Stimulated activated CD8-positive, alpha-beta memory T cell treated with anti-CD3 and anti-CD28 coated beads, Interleukin-2, amount 100 ng/mL, for 1 hour (primary cell): Measurements from ENCODE around the gene CDK5RAP2.
"Not testable (repeated sequence)": the region's sequence is repeated elsewhere in the genome, so short reads cannot be mapped to it uniquely, and the experiment has no call there.

ENCODE experiments used
- DNase-seq, 2 donors: peaks; one replicate each; pipeline ENCODE4 v3.0.0-alpha.2; 2020; ENCODE audit warnings: low read depth in 2 of 2

Gene CDK5RAP2

GRCh38 chr9:120580051-120580896, at the start of gene CDK5RAP2:
CDK5RAP2 (minus strand) TSS chr9:120580167; CDS start chr9:120579978, 189 bp downstream.
- DNase-seq: peak; percentile 80 to 85

GRCh38 chr9:120628925-120629497, 49.0 kb upstream of the CDK5RAP2 start:
- DNase-seq: not testable (repeated sequence)

GRCh38 chr9:120628207-120628924, 48.4 kb upstream of the CDK5RAP2 start:
- no peak for DNase-seq

- no peak for DNase-seq
Observed at GRCh38 chr9:120627073-120627472, 47.1 kb upstream of the CDK5RAP2 start.

GRCh38 chr9:120626512-120626911, 46.5 kb upstream of the CDK5RAP2 start:
- no peak for DNase-seq

- DNase-seq: no peak
Observed at GRCh38 chr9:120625222-120625621, 45.3 kb upstream of the CDK5RAP2 start.

- DNase-seq: no peak
Observed at GRCh38 chr9:120622790-120623189, 42.8 kb upstream of the CDK5RAP2 start.

GRCh38 chr9:120621941-120622340, 42.0 kb upstream of the CDK5RAP2 start:
- DNase-seq: no peak

- peak; percentile 11 to 25 for DNase-seq
Observed at GRCh38 chr9:120619751-120620655, 40.0 kb upstream of the CDK5RAP2 start.

GRCh38 chr9:120616966-120617935, 37.3 kb upstream of the CDK5RAP2 start:
- no peak for DNase-seq

- DNase-seq: no peak
Observed at GRCh38 chr9:120612218-120612617, 32.3 kb upstream of the CDK5RAP2 start.

GRCh38 chr9:120611690-120612068, 31.7 kb upstream of the CDK5RAP2 start:
- DNase-seq: no peak

- no peak for DNase-seq
Observed at GRCh38 chr9:120610975-120611689, 31.2 kb upstream of the CDK5RAP2 start.

GRCh38 chr9:120609636-120610035, 29.7 kb upstream of the CDK5RAP2 start:
- DNase-seq: no peak

GRCh38 chr9:120608421-120608820, 28.5 kb upstream of the CDK5RAP2 start:
- DNase-seq: no peak

- no peak for DNase-seq
Observed at GRCh38 chr9:120603591-120603990, 23.6 kb upstream of the CDK5RAP2 start.

GRCh38 chr9:120603010-120603409, 23.0 kb upstream of the CDK5RAP2 start:
- no peak for DNase-seq

- DNase-seq: no peak
Observed at GRCh38 chr9:120593955-120594277, 13.9 kb upstream of the CDK5RAP2 start.

GRCh38 chr9:120593250-120593954, 13.4 kb upstream of the CDK5RAP2 start:
- DNase-seq: no peak
